HepG2 (cell line): ENCODE data around the gene CMTM2. TPM values are rescaled to one million over a fixed set of nuclear protein-coding genes. Genes with fewer than 3 reads are reported as not detected.

ENCODE experiments used
- CENPBD1 ChIP-seq: sonication (generic); formaldehyde crosslinking; IDR thresholded peaks from 2 replicates; pipeline ENCODE4 v1.8.0; 2022; ENCODE audit warnings: missing genetic modification reagents, low read depth, mild to moderate bottlenecking, borderline replicate concordance
- CREM ChIP-seq, 2 experiments: sonication (generic) in 1 of 2; formaldehyde crosslinking in 1 of 2; IDR thresholded peaks; 2 replicates each; pipeline versions ENCODE4 v1.4.0 to v1.6.1; 2016 to 2020; ENCODE audit warnings: antibody characterized with exemption in 1 of 2, mild to moderate bottlenecking in 1 of 2, missing genetic modification reagents in 1 of 2
- FOXP1 ChIP-seq, 2 experiments: fragments of 450-650 bp in 1 of 2; IDR thresholded peaks; 2 replicates each; pipeline ENCODE4 v1.6.1; 2017 to 2018; ENCODE audit warnings: antibody characterized with exemption in 1 of 2
- HMGXB4 ChIP-seq, 2 experiments: sonication (generic) in 1 of 2; formaldehyde crosslinking in 1 of 2; IDR thresholded peaks; 2 replicates each; pipeline versions ENCODE4 v1.4.0 to v1.6.1; 2018 to 2020; ENCODE audit warnings: missing genetic modification reagents in 2 of 2, borderline replicate concordance in 1 of 2, low read depth in 1 of 2, mild to moderate bottlenecking in 1 of 2, missing biosample characterization in 1 of 2
- HOXA7 ChIP-seq: sonication (generic); formaldehyde crosslinking; IDR thresholded peaks from 2 replicates; pipeline ENCODE4 v1.8.1; 2022; ENCODE audit warnings: mild to moderate bottlenecking, missing genetic modification reagents, moderate library complexity
- SNAPC5 ChIP-seq: sonication (generic); formaldehyde crosslinking; IDR thresholded peaks from 2 replicates; pipeline ENCODE4 v1.8.1; 2023; ENCODE audit warnings: mild to moderate bottlenecking, missing genetic modification reagents, borderline replicate concordance
- ZBTB39 ChIP-seq: sonication (generic); formaldehyde crosslinking; IDR thresholded peaks from 2 replicates; pipeline ENCODE4 v1.5.0; 2020; ENCODE audit warnings: missing genetic modification reagents
- ZFY ChIP-seq: sonication (generic); formaldehyde crosslinking; IDR thresholded peaks from 2 replicates; pipeline ENCODE4 v1.4.0; 2020; ENCODE audit warnings: missing genetic modification reagents
- ZNF318 ChIP-seq: sonication (generic); formaldehyde crosslinking; IDR thresholded peaks from 2 replicates; pipeline ENCODE4 v1.4.0; 2020; ENCODE audit warnings: mild to moderate bottlenecking, missing genetic modification reagents
- ZNF672 ChIP-seq: sonication (generic); formaldehyde crosslinking; IDR thresholded peaks from 2 replicates; pipeline ENCODE4 v1.8.1; 2022; ENCODE audit warnings: missing genetic modification reagents
- ZNF704 ChIP-seq: sonication (generic); formaldehyde crosslinking; IDR thresholded peaks from 2 replicates; pipeline ENCODE4 v1.8.1; 2023; ENCODE audit warnings: mild to moderate bottlenecking, inconsistent platforms, moderate library complexity, missing genetic modification reagents, borderline replicate concordance
- polyA plus RNA-seq, 8 experiments: library from polyadenylated mRNA; depleted of rRNA in 3 of 8; stranded (reverse) in 7 of 8; unstranded in 1 of 8; fragments of >200 nt; fragmentation: Illumina TruSeq in 4 of 8; extraction: Trizol in 4 of 8; gene quantifications; 2 replicates each; pipeline versions ENCODE4 v1.2.1 to v1.2.3, GENCODE V29; 2011 to 2016; ENCODE audit warnings: low read depth in 4 of 8, missing spikeins in 1 of 8, mixed read lengths in 1 of 8; ENCODE audit not compliant: insufficient read depth in 1 of 8
- total RNA-seq, 5 experiments: library from RNA; depleted of rRNA; stranded (reverse); fragments of >200 nt; fragmentation: Illumina TruSeq; extraction: Trizol; gene quantifications; 2 replicates each; pipeline ENCODE4 v1.2.3, GENCODE V29; 2016; ENCODE audit warnings: low read depth in 1 of 5

Gene CMTM2
- total and polyA plus RNA-seq, 2 of the 13 experiments (the other 11 are each of a cell fraction or from before 2014, with no cell fraction given) = not detected

- TF ChIP-seq HMGXB4 (CRISPR knock-in tag; IDR thresholded peaks at IDR 0.05; ENCODE audit: borderline replicate concordance in 1 of 2, low read depth in 1 of 2) (peak; percentile 94 to 97; a peak in 3 of 4 replicates), ZNF672 (CRISPR knock-in tag) (no peak), HOXA7 (CRISPR knock-in tag) (no peak), ZFY (CRISPR knock-in tag) (peak; percentile 59), CENPBD1 (no peak), ZBTB39 (CRISPR knock-in tag) (no peak), SNAPC5 (no peak), ZNF704 (CRISPR knock-in tag) (no peak), FOXP1 (IDR thresholded peaks at IDR 0.05) (no peak), FOXP1 (CRISPR knock-in tag; IDR thresholded peaks at IDR 0.05) (no peak), ZNF318 (no peak), CREM (IDR thresholded peaks at IDR 0.05) (no peak), CREM (CRISPR knock-in tag; IDR thresholded peaks at IDR 0.05) (no peak)
Observed at GRCh38 chr16:66604376-66605176, 25.3 kb downstream of the CMTM2 start, which contains the start of gene CMTM3 (continued).
